Posterior vena cava (tissue), 2 donors: ENCODE measurements around the gene SEMA3A. TPM values are rescaled to one million over a fixed set of nuclear protein-coding genes. Genes with fewer than 3 reads are reported as not detected.

ENCODE experiments used
- DNase-seq: peaks from one replicate; pipeline ENCODE4 v3.0.0-alpha.2; 2020; ENCODE audit warnings: low spot score
- intact Hi-C, 2 donors: fragments of 100-400 bp; cut with DNase I; formaldehyde crosslinking; loops; one replicate each; pipeline versions ENCODE4 v1.14.1 to v1.14.2; 2022 to 2023
- total RNA-seq, 2 donors: library from RNA; stranded (reverse); fragmentation: NEBNext Ultra II Directional; extraction: Animal tissue kit (Norgen Biotek cat#: 25700); gene quantifications; one replicate each; pipeline ENCODE4 v1.2.1, GENCODE V29; 2021
- donor health status: DM: yes; HTN: yes; CAD: no.
- donor health status: DM: yes; HTN: yes; CAD: no.

SEMA3A gene
- total RNA-seq, 2 donors from 2014 or later, result 10.9 to 19.4 TPM

DNA sequence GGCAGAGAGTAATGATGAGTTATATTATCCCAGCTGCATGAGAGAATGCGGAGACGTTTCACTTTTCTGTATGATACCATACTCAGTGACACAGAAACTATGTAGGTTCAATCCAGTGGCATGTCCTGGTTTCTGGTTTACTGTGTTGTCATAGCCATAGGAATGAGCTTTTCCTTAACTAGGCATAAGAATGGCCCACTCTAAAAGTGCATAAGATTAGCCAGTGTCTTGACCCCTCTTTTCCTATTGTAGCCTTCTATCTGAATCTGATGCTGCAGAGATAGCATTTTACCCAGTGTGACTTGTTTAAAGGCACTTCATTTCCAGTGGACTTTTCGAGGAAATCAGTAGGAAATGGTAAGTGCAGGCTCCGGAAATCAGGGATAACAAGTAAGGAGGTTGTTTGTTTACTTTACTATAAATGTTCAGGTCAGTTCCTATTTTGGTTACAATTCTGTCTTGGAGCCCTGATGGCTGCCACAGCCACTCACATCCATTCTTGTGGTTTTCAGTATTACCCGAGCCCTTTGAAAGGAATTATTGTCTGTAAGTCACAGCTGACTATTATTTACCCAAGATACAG, 70.5 kb downstream of the SEMA3A start:
- DNase-seq, result no peak
- intact Hi-C loops, result no loop called here

DNA sequence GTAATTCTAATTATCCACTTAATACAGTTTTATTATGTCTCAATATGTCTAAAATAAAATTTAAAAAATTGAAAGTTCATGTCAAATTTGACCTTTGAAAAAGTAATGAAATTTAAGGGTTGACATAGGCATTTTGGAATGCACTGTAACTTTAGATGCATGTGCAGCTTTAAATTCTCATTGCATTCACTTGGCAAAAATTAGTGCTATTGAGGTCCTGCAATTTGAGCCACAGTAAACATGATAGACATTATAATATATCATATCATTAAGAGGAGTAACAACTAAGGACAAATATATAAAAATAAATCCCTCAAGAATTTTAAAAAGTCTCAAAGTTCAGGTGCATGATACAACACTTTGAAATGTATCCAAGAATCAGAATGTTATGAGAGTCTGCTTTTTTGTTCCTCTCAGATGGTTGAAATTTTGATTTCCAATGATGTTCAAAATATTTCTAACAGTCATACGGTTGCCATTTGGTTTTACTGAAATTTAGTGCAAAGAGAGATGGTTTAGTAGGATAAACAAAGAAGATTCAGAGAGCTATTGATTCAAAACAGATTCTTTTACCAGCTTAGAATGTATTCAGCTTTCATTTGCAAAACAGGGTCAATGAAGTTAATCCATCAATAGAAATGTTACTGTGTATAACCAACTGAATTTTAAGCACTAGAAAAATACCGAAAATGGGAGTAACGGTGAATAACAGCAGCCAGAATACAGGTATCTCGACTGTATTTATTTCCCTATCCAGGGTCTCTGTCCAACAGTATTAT, 71.8 kb downstream of the SEMA3A start:
- intact Hi-C loops, result no loop called here

DNA sequence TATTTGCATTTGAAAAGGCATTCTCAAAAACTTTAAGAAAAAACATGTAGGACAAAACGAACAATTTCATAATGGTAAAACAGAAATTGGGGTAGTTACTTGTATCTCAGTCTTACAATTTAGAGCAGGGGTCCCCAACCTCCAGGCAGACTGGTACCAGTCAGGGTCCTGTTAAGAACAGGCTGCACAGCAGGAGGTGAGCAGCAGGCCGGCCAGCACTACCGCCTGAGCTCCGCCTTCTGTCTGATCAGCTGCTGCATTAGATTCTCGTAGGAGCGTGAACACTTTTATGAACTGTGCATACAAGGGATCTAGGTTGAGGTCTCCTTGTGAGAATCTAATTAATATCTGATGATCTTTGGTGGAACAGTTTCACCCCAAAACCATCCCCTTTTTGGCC, 77.3 kb downstream of the SEMA3A start:
- no peak for DNase-seq
- intact Hi-C loops, result no loop called here

More for the DNA sequence above, 71.8 kb downstream of the SEMA3A start:
- DNase-seq, result no peak

DNA sequence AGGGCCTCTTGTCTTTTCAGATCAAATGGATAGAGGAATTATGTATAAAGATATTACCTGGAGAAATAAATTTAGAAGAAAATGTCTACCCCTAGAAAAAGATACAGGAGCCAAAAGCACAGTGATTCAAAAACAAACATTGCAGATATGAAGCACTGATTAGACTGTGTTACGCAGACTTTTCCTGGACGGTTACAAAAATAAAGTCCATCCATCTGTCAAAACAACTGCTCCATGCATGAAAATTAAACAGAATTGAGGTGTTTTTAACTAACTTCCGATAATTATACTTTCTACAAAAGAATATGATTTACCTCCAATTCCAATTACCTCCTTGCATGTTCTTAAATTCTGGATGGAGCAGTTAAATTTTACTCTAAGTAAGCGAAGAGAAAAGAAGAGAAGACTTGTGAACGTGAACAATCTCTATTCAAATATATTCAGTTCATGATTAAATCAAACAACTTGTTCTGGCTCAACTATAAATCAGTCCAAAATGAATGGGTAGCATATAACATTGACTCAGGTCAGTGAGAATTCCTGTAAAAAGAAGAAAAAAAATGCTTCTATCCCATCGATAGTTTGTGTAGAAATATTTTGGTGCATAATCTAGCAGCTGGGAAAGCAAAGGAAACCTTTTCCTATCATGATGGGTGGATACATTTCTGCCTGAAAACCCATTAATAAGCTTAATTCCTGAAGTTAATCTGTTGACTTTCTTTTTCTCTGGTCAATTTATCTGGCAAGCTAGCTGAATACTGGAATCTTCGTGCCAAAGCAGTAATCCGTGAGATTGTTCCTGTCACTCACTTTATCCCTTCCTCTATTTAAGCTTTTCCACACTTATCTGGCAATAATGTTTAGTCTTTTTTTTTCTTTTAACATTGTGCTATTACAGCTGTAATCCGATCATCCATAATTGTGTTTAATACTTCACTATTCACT, 80.4 kb downstream of the SEMA3A start:
- intact Hi-C loops, result no loop called here
- DNase-seq, result no peak

DNA sequence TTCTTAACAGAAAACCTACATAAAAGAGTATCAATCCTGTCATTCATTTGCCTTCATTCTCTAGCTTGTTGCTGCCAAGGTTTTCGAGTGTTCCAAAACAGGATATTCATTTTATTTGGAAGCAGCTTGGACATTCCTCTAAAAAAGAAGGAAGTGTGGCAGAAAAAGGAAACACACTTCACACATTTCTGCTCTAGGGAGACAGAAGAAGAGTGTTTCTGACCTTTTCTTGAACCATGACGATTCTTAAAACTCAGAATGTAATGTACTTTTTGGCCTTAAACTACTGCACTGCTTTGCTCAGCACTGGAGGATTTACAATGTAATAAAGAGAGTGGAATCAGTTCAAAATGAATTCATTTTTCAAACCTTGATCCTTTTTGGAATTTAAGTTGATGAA, 81.3 kb downstream of the SEMA3A start:
- no peak for DNase-seq
- intact Hi-C loops, result no loop called here

DNA sequence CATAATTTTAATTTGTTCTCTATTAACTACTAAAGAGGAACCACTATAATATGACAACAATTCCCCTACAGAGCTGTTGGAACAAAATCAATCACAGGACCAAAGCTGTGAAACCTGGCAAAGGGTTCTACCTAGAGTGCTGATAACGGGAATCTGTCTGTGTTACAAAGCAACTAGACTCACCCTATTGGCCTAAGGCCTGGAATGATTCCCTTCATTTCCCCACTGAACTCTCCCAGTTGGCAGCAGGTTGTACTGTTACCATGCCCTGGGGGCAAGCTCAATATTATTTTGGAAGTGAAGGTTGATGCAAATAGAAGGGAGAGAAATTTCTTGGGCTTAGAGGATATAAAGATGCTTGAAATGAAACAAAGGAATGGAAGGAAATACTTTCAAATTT, 81.8 kb downstream of the SEMA3A start:
- no peak for DNase-seq
- intact Hi-C loops, result no loop called here

DNA sequence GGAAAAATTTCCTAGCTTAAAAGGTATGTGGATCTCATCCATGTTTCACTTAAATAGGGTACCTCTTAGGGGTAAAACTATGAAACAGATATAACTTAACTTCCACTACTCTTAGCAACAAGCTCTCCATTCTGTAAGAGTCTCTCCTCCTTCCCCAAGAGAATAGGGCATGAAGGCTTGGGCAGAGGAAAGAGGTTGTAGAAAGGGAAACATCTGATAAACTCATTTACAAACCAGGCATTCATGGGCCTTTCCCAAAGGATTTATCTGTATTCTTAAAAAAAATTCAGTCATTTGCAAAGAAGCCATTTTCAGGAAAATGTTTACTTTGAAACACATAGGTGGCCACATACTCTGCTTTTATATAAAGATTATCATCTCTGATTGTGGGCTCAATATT, 82.7 kb downstream of the SEMA3A start:
- DNase-seq, result no peak
- intact Hi-C loops, result no loop called here

DNA sequence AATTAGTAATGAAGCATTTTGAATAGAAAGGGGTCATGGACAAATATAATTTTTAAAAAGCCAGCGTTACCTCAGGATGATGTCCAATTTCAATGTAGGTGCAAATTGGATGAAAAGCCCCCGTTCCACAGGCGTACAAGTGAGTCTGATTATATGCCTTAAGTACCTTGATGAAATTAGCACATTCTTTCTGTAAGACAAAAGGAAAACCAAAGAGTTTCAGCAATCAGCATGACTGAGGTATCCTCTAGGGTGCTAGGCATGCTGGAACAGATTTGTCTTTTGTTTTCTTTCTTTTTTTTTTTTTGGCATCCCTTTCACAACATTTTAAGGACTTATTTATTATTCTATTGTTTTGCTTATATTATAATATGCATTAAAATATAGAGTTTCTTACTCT, 84.2 kb downstream of the SEMA3A start:
- no peak for DNase-seq
- intact Hi-C loops, result no loop called here

DNA sequence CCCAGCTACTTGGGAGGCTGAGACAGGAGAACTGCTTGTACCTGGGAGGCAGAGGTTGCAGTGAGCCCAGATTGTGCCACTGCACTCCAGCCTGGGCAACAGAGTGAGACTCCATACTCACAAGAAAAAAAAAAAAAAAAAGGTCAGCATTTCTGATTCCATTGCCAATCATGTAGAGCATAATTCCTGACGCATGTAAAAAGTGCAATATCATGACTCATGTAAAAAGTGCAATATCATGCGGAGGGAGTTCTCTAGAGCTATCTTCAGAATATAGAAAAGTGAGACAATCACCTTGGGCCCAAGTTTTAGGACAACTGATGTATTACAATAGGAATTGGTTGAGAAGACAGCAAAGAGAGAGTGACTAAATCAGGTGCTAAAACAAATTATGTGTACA, 85.8 kb downstream of the SEMA3A start:
- DNase-seq, result no peak
- intact Hi-C loops, result no loop called here

DNA sequence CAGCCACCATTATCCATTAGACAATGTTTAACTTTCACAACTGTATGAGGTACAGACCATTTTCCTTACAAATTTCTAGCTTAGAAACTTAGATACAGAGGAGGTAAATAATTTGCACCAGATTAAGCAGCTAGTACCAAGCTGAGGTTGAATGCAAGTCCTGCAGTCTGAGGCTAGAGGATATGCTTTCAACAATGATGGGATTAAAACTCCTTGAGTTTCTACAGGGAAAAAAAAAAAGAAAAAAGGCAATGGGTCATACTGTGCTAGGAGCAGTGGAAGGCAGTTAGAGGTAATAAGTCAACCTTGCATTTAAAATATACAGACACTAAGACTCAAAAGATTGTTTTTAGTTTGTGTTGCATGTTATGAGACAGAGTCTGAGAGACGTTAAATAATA, 86.5 kb downstream of the SEMA3A start:
- intact Hi-C loops, result no loop called here

DNA sequence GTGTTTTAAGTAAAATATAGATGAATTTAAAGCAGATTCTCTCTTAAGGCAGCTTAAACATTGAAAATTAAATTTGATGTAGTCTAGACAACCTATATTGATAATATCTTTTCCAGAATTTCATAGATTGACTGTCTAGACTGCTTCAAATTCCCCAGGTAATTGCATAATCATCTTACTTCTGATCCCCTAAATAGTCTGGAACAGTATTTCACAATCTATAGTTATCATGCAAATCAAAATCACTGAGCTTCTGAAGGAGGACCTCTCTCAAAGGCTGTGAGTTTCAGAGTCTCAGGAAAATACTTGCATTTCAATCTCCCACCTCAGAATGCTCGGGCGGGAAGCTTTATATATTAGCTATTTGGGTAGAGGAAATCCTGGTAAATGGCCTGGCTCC, 87.3 kb downstream of the SEMA3A start:
- no peak for DNase-seq
- intact Hi-C loops, result no loop called here

More for the DNA sequence above, 86.5 kb downstream of the SEMA3A start:
- no peak for DNase-seq

DNA sequence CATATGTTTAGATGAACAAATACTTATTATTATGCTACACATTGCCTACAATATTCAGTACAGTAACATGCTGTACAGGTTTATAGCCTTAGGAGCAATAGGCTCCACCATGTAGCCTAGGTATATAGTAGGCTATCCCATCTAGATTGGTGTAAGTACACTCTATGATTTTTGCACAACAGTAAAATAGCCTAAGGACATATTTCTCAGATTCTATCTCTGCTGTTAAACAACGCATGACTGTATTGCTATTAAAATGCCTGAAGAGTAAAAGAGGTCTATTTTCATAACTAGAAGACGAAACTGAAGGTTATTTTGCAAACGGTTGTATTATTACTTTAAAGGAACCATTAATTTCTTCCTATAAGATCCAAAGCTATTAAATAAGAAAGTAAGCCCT, 88.3 kb downstream of the SEMA3A start:
- DNase-seq, result no peak
- intact Hi-C loops, result no loop called here

DNA sequence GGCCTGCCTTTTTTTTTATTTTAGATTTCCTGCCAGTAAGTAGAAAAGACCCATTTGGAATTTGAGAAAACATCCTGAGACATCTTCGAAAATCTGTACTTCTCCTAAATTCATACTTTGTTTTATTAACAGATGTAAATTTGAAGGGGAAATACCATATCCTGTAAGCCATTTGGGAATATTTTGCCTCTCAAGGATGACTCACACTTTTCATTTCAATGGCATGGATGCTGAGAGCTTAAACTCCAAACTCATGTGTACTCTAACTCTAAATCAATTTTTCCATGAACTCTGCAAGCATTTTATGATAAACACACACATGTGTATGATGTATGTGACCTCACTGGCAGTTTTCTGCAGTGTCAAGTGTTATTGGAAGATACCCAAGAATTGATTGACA, 89.0 kb downstream of the SEMA3A start:
- no peak for DNase-seq
- intact Hi-C loops, result no loop called here

DNA sequence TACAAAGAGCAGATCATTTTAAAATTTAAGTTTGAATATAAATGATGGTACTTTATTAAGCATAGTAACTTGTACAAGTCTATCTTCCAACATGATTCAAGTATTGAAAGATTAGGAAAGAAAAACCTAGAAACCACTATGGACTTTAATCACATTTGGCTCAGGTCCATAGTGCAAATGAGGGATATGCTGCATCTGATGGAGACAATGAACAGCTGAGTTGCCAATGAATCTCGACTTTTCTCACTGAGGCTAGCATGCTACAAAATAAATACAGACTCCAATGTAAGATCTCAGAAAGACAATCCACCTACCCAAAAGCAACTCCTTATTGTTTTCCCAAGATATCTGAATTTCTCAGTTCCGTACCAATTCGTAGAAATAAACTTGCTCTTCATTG, 89.8 kb downstream of the SEMA3A start:
- no peak for DNase-seq
- intact Hi-C loops, result no loop called here

DNA sequence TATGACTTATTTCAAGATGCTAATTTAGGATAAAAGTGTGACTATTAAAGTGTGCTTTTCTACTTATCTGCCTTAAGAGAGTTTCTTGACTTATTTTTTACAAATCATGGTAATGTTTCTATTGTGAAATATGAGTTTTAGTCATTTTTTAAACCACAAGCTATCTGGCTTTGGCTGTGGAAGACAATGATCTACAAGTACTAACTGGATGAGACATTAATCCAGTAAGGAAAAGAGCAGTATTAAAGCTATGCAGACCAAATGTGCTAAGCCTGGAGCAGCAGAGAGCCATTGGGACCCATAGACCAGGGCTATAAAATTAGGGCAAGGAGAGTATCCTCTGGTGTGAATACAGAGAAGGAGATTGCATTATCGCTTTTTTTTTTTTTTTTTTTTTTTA, 92.4 kb downstream of the SEMA3A start:
- DNase-seq, result no peak
- intact Hi-C loops, result no loop called here

DNA sequence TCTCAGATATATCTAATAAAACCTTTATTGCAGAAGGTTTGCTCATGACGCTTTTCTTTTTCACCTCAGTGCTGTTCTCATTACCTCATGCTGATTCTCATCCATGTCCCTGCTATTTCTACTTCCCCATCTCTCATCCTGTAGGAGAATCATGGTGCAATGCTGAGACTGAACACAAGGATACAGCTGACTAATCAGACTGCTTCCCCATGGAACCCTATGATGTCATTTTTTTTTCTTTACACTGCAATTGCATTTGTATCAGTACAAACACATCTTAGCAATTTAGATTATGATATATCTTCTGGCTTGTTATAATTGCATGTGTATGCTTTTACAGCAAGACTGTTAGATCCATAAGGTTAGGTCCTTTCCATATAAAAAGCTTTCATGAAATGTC, 93.7 kb downstream of the SEMA3A start:
- intact Hi-C loops, result no loop called here
- no peak for DNase-seq

DNA sequence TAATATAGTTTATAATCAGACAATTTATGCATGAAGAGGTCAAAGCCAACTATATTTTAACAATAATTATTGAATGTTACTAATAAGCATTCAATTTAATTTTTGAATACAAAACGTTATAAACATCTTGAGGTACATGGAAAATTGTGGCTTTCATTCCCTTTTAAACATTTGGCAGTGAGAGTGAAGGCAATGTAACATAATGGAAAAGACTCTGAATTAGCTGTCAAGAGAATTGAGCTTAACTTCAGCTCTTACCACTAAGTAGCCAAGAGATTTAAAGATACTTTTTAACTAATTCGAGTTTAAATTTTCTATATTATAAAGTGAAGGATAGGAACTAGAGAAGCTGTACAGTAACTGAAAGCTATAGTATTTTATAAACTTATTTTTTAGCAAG, 98.6 kb downstream of the SEMA3A start:
- no peak for DNase-seq
- intact Hi-C loops, result no loop called here

DNA sequence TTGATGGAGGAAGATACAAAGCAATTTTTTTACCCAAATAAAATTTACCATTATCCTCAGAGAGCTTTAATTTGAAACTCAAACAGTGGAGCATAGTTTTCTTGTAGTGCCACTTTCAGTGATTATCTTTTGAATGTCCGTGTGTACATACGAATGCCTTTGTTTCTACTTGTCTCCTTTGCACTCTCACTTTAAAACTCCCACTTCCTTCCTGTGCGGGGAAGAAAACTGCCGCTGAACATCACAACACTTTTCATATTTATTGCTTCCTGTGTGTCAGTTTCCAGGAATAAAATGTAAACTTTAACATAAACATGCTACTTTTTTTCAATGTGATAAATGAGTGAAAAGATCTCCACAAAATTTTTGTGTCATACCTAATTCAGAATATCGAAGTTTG, 102.4 kb downstream of the SEMA3A start:
- no peak for DNase-seq
- intact Hi-C loops, result no loop called here

DNA sequence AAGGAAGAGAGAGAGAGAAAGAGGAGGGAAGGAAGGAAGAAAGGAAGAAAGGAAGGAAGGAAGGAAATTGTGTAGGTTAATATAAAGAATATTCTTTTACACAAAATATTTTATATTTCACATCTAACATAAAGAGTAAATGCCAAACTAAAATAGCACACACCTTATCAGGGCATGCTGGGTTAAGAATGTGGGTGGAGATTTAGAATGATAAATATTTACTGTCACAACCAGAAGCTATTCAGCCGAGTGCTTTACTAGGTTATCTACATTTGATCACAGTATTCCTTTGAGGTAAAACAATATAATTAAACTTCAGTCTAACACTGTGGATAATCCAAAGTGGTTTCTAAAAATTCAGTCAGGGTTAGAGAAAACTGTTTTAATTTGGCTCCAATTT, 103.3 kb downstream of the SEMA3A start:
- DNase-seq, result no peak
- intact Hi-C loops, result no loop called here

DNA sequence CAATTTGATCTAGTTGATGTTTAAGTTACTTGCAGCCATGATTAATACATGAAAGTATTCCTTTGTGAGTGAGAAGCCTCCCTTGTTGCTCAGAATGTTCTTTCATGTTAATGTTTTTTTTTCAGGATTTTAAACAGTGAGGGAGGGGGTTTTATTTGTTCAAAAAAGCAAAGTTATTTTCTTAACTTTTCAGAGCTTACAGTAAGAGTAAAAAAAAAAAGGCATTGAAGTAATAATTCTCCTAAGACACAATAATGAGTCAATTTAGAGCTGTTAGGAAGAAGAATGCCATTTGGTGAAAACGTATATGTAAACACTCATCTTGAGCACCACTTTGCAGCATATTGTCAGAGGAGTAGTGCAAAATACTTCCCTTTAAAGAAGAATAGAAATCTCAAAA, 105.8 kb downstream of the SEMA3A start:
- no peak for DNase-seq
- intact Hi-C loops, result no loop called here
